HepG2 (cell line): ENCODE results near the gene MIA. TPM values are rescaled to one million over a fixed set of nuclear protein-coding genes. Genes with fewer than 3 reads are reported as not detected.

Experiments used
- ARID5B ChIP-seq: IDR thresholded peaks from 2 replicates; pipeline ENCODE4 v1.4.0; 2020; ENCODE audit warnings: mild to moderate bottlenecking, missing genetic modification reagents
- CHCHD3 ChIP-seq: sonication (generic); formaldehyde crosslinking; IDR thresholded peaks from 2 replicates; pipeline ENCODE4 v1.8.0; 2022; ENCODE audit warnings: mild to moderate bottlenecking, missing genetic modification reagents, moderate library complexity
- EEA1 ChIP-seq: sonication (generic); formaldehyde crosslinking; IDR thresholded peaks from 2 replicates; pipeline ENCODE4 v1.5.1; 2020; ENCODE audit warnings: mild to moderate bottlenecking, missing genetic modification reagents, borderline replicate concordance
- GABPB1 ChIP-seq: IDR thresholded peaks from 2 replicates; pipeline ENCODE4 v1.6.1; 2016; ENCODE audit warnings: mild to moderate bottlenecking, missing genetic modification reagents, moderate library complexity, missing compliant biosample characterization
- HDAC6 ChIP-seq: fragments of 200-600 bp; sonication (generic); IDR thresholded peaks from 2 replicates; pipeline ENCODE4 v1.7.0; 2017; ENCODE audit warnings: mild to moderate bottlenecking, antibody characterized with exemption, low read length, low read depth
- IRF2 ChIP-seq: IDR thresholded peaks from 2 replicates; pipeline ENCODE4 v1.6.1; 2018; ENCODE audit warnings: missing genetic modification reagents, missing compliant biosample characterization
- RFXAP ChIP-seq: sonication (generic); formaldehyde crosslinking; IDR thresholded peaks from 2 replicates; pipeline ENCODE4 v1.4.0; 2020; ENCODE audit warnings: missing genetic modification reagents, borderline replicate concordance
- SMAD9 ChIP-seq: sonication (generic); formaldehyde crosslinking; IDR thresholded peaks from 2 replicates; pipeline ENCODE4 v1.5.1; 2020; ENCODE audit warnings: mild to moderate bottlenecking, missing genetic modification reagents
- ZFP91 ChIP-seq: sonication (generic); formaldehyde crosslinking; IDR thresholded peaks from 2 replicates; pipeline ENCODE4 v1.9.0; 2022; ENCODE audit warnings: missing genetic modification reagents, mild to moderate bottlenecking, borderline replicate concordance
- ZNF232 ChIP-seq: sonication (generic); formaldehyde crosslinking; IDR thresholded peaks from 2 replicates; pipeline ENCODE4 v1.4.0; 2020; ENCODE audit warnings: missing genetic modification reagents, borderline replicate concordance
- ZNF7 ChIP-seq: IDR thresholded peaks from 2 replicates; pipeline ENCODE4 v1.6.1; 2016; ENCODE audit warnings: missing biosample characterization, missing genetic modification reagents
- ZNF816 ChIP-seq: sonication (generic); formaldehyde crosslinking; IDR thresholded peaks from 2 replicates; pipeline ENCODE4 v1.8.0; 2022; ENCODE audit warnings: missing genetic modification reagents, mild to moderate bottlenecking, borderline replicate concordance
- ZNF878 ChIP-seq: sonication (generic); formaldehyde crosslinking; IDR thresholded peaks from 2 replicates; pipeline ENCODE4 v1.8.1; 2023; ENCODE audit warnings: mild to moderate bottlenecking, missing genetic modification reagents, moderate library complexity
- polyA plus RNA-seq, 8 experiments: library from polyadenylated mRNA; depleted of rRNA in 3 of 8; stranded (reverse) in 7 of 8; unstranded in 1 of 8; fragments of >200 nt; fragmentation: Illumina TruSeq in 4 of 8; extraction: Trizol in 4 of 8; gene quantifications; 2 replicates each; pipeline versions ENCODE4 v1.2.1 to v1.2.3, GENCODE V29; 2011 to 2016; ENCODE audit warnings: low read depth in 4 of 8, missing spikeins in 1 of 8, mixed read lengths in 1 of 8; ENCODE audit not compliant: insufficient read depth in 1 of 8
- total RNA-seq, 5 experiments: library from RNA; depleted of rRNA; stranded (reverse); fragments of >200 nt; fragmentation: Illumina TruSeq; extraction: Trizol; gene quantifications; 2 replicates each; pipeline ENCODE4 v1.2.3, GENCODE V29; 2016; ENCODE audit warnings: low read depth in 1 of 5
- TF ChIP-seq, protein P1 (sequence below): sonication (generic); formaldehyde crosslinking; IDR thresholded peaks from 2 replicates; pipeline ENCODE4 v1.8.1; 2023; ENCODE audit warnings: mild to moderate bottlenecking, moderate library complexity, missing genetic modification reagents
- TF ChIP-seq, protein P2 (sequence below): IDR thresholded peaks from 2 replicates; pipeline ENCODE4 v1.6.1; 2012; ENCODE audit warnings: inconsistent platforms
- TF ChIP-seq, protein P3 (sequence below), 2 experiments: IDR thresholded peaks; 2 replicates each; pipeline ENCODE4 v1.6.1; 2011 to 2012; ENCODE audit warnings: low read length in 2 of 2, borderline replicate concordance in 1 of 2, low read depth in 1 of 2, mild to moderate bottlenecking in 1 of 2, moderate library complexity in 1 of 2

The MIA gene
- total and polyA plus RNA-seq, 2 of the 13 experiments (the other 11 are each of a cell fraction or from before 2014, with no cell fraction given): 0.61 TPM; not detected in 1

- TF ChIP-seq, protein P1, sequence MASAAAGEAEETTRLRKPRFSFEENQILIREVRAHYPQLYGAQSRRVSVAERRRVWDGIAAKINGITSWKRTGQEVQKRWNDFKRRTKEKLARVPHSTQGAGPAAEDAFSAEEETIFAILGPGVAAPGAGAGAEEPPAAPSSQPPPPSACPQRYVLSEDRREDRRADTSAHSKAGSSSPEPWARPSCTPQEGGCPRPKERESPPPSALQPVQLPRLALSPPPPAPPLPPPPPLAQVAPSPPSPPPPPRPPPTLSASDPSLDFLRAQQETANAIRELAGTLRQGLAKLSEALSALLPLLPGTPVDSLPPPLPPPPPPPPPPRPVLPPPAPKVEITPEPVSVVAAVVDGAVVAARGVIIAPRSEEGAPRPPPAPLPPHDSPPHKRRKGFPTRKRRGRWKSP (CRISPR knock-in tag): 0 out of 2 replicates have a peak, but pooled peaks have one; percentile 12
- TF ChIP-seq HDAC6 (no peak), ZNF878 (CRISPR knock-in tag) (no peak), ZFP91 (CRISPR knock-in tag) (peak; percentile 98), EEA1 (CRISPR knock-in tag) (peak; percentile 76; the same call in 1 of the 2 replicates), ZNF816 (CRISPR knock-in tag) (0 out of 2 replicates have a peak, but pooled peaks have one; percentile 59), ZNF7 (CRISPR knock-in tag) (no peak), RFXAP (CRISPR knock-in tag) (peak; percentile 54), CHCHD3 (CRISPR knock-in tag) (no peak), IRF2 (peak; percentile 9; the same call in 1 of the 2 replicates), SMAD9 (CRISPR knock-in tag) (no peak), GABPB1 (CRISPR knock-in tag) (peak; percentile 74; the same call in 1 of the 2 replicates), ZNF232 (CRISPR knock-in tag) (peak; percentile 73; the same call in 1 of the 2 replicates), ARID5B (0 out of 2 replicates have a peak, but pooled peaks have one; percentile 10)
- TF ChIP-seq, protein P2, sequence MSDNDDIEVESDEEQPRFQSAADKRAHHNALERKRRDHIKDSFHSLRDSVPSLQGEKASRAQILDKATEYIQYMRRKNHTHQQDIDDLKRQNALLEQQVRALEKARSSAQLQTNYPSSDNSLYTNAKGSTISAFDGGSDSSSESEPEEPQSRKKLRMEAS: peak; percentile 92
- TF ChIP-seq, protein P3, sequence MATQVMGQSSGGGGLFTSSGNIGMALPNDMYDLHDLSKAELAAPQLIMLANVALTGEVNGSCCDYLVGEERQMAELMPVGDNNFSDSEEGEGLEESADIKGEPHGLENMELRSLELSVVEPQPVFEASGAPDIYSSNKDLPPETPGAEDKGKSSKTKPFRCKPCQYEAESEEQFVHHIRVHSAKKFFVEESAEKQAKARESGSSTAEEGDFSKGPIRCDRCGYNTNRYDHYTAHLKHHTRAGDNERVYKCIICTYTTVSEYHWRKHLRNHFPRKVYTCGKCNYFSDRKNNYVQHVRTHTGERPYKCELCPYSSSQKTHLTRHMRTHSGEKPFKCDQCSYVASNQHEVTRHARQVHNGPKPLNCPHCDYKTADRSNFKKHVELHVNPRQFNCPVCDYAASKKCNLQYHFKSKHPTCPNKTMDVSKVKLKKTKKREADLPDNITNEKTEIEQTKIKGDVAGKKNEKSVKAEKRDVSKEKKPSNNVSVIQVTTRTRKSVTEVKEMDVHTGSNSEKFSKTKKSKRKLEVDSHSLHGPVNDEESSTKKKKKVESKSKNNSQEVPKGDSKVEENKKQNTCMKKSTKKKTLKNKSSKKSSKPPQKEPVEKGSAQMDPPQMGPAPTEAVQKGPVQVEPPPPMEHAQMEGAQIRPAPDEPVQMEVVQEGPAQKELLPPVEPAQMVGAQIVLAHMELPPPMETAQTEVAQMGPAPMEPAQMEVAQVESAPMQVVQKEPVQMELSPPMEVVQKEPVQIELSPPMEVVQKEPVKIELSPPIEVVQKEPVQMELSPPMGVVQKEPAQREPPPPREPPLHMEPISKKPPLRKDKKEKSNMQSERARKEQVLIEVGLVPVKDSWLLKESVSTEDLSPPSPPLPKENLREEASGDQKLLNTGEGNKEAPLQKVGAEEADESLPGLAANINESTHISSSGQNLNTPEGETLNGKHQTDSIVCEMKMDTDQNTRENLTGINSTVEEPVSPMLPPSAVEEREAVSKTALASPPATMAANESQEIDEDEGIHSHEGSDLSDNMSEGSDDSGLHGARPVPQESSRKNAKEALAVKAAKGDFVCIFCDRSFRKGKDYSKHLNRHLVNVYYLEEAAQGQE (IDR thresholded peaks at IDR 0.05; ENCODE audit: borderline replicate concordance in 1 of 2, low read depth in 1 of 2, low read length in 2 of 2): peak in 1 of 2 experiments; percentile 27; a peak in 1 of 4 replicates
These were observed 24.3 kb upstream of the MIA start, which contains the start of gene SNRPA (continued) for GRCh38 chr19:40750874-40751537.
